ENCODE results near the gene DPYD. TPM values are rescaled to one million over a fixed set of nuclear protein-coding genes. Genes with fewer than 3 reads are reported as not detected.

The DPYD gene
- 75.4 and 76.7 TPM in 2 replicates for total RNA-seq

DNA sequence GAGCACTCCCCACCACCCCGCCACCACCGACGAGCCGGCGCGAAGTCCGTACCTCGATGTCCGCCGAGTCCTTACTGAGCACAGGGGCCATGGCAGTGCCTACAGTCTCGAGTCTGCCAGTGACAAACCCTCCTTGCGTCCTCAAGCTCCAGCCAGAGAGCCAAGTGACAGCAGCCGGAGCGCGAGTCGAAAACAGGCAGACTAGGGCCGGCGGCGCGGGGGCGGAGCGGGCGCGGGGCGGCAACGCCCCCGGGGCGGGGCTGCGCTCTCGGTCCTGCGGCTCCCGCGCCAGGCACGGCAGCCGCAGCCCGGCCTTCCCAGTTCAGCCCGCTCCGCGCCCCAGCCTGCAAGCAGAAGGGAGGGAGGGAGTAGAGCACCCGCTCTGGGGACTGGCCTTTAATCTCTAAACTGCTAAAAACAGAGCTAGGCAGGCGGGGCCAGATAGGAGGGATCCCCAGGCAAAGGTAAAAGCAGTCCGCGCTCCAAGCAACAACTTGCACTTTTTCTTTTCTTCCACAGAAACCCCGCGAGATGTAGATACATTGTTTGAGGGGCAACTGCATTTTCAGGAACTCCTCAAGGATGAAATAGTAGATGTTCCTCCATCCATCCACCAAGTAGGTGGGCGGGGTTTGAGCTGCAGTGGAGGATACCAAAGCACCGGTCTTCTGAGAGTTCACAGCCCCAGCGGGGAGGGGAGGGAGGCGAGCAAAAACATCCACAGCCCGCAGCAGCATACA lies at the start of gene DPYD:
Gene DPYD, minus strand, starts transcription at position 203 of the 740 bp plus-strand sequence. Its CDS starts 112 bp downstream, at position 91.

